HK-2 (cell line): Measurements from ENCODE around the gene LHX4.
A peak's percentile ranks its signal among the peaks of the same experiment; 100 is the strongest.

Source experiments
- DNase-seq: peaks from one replicate; pipeline ENCODE4 v3.0.0-alpha.2; 2018; ENCODE audit not compliant: unreplicated experiment

LHX4 gene

GRCh38 chr1:180243517-180244221 lies 13.6 kb downstream of the LHX4 start:
- DNase-seq: no peak

- no peak for DNase-seq
These were observed 14.8 kb downstream of the LHX4 start for GRCh38 chr1:180244840-180245239.

GRCh38 chr1:180246579-180246978 lies 16.5 kb downstream of the LHX4 start:
- no peak for DNase-seq

- no peak for DNase-seq
These were observed 17.0 kb downstream of the LHX4 start for GRCh38 chr1:180247061-180247460.

- no peak for DNase-seq
These were observed 17.5 kb downstream of the LHX4 start for GRCh38 chr1:180247580-180247979.

- DNase-seq: no peak
These were observed 18.1 kb downstream of the LHX4 start for GRCh38 chr1:180248176-180248575.

GRCh38 chr1:180248731-180249681 lies 18.9 kb downstream of the LHX4 start:
- no peak for DNase-seq

GRCh38 chr1:180249725-180250498 lies 19.8 kb downstream of the LHX4 start:
- DNase-seq: no peak

- DNase-seq: no peak
These were observed 20.4 kb downstream of the LHX4 start for GRCh38 chr1:180250499-180250770.

GRCh38 chr1:180250883-180251509 lies 20.9 kb downstream of the LHX4 start:
- no peak for DNase-seq

- no peak for DNase-seq
These were observed 21.7 kb downstream of the LHX4 start for GRCh38 chr1:180251526-180252305.

- peak; percentile 84 for DNase-seq
These were observed 22.8 kb downstream of the LHX4 start for GRCh38 chr1:180252638-180253536.

GRCh38 chr1:180253585-180254495 lies 23.8 kb downstream of the LHX4 start:
- no peak for DNase-seq

- no peak for DNase-seq
These were observed 24.4 kb downstream of the LHX4 start for GRCh38 chr1:180254496-180254819.

- DNase-seq: no peak
These were observed 24.8 kb downstream of the LHX4 start for GRCh38 chr1:180254854-180255253.

GRCh38 chr1:180255536-180256340 lies 25.7 kb downstream of the LHX4 start:
- DNase-seq: no peak

GRCh38 chr1:180256341-180257027 lies 26.4 kb downstream of the LHX4 start:
- no peak for DNase-seq

- no peak for DNase-seq
These were observed 26.9 kb downstream of the LHX4 start for GRCh38 chr1:180257028-180257386.
